HG02642 (cell line): Measurements from ENCODE around the gene ATG10.
"Not testable (repeated sequence)": the region's sequence is repeated elsewhere in the genome, so short reads cannot be mapped to it uniquely, and the experiment has no call there.

Experiments used
- ATAC-seq: cut with Tn5 transposase; IDR thresholded peaks from one replicate; pipeline ENCODE4 v1.9.1; 2021; ENCODE audit warnings: mild to moderate bottlenecking; ENCODE audit not compliant: unreplicated experiment, poor library complexity

The ATG10 gene

DNA sequence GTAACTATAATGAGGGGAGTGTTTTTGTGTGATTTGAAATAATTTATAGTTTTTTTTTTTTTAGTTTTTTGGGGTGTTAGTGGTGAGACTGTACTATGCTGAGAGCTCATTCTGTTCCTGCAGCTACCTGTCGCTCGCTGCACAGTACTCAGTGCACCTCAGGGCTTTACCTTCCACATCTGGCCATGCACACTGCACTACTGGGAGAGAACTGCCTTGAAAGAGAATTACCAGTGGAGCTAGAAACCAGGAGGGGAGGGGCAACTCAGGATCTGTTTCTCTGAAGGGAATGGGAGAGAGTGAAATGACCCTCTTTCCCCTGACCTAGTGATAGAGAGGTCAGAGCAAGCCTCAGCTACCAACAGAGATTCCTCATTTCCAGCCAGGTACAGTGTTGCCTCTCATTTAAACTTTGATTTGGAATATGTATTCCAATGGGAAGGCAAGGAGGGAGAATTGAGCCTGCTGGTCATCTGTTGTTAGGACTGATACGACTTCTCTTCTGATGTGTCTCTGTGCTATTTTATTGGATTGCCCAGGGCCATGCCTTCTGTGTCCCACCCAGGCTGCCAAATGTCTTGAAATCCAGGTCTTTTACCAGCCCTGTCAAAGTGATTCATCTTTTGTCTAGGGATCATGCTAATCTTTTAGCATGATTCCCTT lies 8.9 kb downstream of the ATG10 start:
- no peak for ATAC-seq

DNA sequence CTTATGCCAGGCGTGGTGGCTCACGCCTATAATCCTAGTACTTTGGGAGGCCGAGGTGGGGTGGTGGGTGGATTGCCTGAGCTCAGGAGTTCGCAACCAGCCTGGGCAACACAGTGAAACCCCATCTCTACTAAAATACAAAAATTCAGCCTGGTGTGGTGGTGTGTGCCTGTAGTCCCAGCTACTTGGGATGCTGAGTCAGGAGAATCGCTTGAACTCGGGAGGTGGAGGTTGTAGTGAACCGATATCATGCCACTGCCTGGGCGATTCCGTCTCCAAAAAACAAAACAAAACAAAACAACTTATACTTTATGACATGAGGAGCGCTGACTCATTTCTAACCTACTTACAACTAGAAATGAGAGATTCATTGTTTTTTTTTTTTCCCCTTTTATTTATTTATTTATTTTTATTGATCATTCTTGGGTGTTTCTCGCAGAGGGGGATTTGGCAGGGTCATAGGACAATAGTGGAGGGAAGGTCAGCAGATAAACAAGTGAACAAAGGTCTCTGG lies 10.4 kb downstream of the ATG10 start:
- not testable (repeated sequence) for ATAC-seq

DNA sequence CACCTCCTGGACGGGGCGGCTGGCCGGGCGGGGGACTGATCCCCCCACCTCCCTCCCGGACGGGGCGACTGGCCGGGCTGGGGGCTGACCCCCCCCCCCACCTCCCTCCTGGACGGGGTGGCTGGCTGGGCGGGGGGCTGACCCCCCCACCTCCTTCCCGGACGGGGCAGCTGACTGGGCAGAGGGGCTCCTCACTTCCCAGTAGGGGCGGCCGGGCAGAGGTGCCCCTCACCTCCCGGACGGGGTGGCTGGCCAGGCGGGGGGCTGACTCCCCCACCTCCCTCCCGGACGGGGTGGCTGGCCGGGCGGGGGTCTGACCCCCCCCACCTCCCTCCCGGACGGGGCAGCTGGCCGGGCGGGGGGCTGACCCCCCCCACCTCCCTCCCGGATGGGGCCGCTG lies 11.3 kb downstream of the ATG10 start:
- not testable (repeated sequence) for ATAC-seq

DNA sequence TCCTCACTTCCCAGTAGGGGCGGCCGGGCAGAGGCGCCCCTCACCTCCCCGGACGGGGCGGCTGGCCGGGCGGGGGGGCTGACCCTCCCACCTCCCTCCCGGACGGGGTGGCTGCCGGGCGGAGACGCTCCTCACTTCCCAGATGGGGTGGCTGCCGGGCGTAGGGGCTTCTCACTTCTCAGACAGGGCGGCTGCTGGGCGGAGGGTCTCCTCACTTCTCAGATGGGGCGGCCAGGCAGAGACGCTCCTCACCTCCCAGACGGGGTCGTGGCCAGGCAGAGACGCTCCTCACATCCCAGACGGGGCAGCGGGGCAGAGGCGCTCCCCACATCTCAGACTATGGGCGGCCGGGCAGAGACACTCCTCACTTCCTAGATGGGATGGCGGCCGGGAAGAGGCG lies 11.7 kb downstream of the ATG10 start:
- ATAC-seq, result not testable (repeated sequence)

DNA sequence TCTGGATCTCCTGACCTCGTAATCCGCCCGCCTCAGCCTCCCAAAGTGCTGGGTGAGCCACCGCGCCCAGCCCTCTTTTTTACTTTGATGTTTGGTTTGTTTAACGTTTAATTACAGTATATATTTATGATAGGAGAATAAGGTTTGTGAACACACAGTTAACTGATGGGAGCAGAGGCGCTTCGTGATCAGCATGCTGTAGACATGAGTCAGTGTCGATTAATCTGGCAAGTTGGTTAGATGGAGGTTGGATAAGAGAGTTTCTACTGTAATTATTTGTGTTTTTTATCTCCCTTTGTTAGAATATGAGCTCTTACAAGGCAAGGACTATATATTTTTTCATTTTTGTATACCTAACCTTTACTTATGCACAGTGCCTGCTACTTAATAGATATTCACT lies 14.3 kb downstream of the ATG10 start:
- no peak for ATAC-seq

DNA sequence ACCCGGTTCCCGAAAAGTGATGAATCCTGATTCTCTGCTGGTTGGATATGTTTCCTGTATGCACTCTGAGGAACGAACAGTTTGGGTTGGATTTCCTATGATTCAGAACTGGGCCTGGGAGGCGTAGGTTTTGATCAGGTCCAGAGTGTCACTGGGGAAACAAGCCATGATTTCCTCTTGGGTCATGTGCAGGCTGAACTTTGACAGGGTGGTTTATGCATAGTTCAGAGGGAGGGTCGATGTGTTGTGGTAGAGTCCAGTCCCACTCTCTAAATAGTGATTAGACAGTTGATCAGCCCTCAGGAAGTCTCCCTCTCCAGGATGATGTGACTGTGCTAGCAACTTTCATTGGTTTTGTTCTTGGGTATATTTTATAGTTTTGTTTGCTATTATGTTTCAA lies 17.4 kb downstream of the ATG10 start:
- ATAC-seq, result no peak

DNA sequence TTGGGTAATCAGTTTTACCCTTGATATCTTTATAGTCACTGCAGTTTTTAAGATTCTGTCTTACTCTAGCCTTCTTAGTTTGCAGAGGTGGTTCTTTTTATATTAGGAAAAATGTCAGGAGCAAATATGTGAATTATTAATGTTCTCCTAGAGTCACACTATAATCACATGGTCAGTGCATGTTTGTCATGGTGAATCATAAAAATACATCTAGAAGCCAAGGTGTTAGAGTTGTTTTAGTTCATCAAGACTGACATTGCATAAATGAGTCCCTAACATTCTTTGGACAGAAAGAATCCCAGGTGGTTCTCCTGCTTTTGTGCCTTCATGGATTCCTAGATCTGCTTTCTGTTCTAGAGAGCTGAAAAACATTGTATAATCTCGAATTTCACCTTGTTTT lies 22.9 kb downstream of the ATG10 start:
- ATAC-seq, result no peak

DNA sequence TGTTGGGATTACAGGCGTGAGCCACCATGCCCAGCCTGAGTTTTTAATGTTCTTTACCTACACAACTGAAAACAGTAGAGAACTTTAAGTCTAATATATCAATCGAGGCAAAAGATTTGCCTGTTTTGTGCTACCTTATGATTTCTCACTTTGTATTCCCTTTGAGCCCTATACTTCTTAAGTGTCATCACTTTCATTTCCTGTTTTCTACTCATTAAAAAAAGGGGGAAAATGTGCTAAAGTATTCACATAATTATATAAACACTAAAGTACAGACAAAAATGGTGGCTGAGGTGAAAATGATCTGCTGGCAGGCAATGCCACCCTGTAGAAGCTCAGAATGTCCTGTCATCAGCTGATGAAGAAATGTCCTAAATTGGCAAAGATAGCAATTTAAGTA lies 23.6 kb downstream of the ATG10 start:
- no peak for ATAC-seq

DNA sequence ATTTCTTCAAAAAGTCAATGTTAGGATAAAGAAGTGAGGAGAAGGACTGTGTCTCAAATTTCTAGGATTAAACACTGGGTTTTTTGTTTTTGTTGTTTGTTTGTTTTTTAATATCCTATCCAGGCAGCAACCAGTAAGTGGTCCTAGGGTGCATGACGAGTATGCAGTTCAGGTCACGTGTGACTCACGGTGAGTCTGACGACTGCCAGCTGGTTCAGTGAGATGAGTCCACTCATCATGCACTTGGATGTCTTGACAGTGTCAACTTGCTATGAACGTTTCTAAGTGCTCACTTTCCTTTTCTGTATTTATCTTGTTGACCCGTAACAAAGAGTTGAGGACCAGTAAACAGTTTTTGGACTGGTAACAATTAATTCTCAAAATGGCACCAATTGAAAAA lies 32.7 kb downstream of the ATG10 start:
- ATAC-seq, result no peak

DNA sequence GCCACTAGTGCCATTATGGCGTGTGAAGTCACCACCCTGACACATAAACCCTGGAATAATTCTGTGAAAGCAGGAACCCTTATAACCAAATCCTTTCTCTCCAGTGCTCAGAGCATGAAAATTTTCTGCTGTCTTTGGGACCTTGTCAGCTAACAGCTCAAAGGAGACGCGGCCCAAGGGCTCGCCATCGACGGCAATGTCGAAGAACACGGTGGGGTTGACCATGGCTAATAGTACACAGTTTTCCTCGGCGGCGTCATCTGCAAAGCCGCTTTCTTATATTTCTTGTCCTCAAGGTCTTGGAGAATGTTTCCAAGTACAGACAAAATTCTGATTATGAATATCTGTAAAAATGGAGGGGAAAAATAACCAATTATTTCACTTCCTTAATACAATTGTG lies 38.0 kb downstream of the ATG10 start:
- ATAC-seq, result not testable (repeated sequence)

DNA sequence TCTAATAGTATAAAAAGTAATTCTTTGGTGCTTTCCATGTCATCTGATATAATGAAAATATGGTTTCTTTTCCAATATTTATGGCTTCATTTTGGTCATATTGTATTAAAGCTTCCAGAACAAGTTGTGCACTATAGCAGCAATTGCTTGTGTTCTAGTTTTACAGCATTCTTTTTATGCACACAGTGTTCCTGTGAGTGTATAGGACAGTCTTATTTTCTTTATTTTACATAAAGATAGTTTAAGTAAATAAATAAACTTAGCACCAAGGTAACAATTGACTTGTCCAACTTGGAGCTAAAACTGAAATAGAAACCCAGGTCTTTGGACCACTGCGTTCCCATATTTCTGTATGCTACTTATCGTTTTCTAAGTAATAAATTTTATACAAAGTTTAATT lies 38.9 kb downstream of the ATG10 start:
- ATAC-seq, result no peak

DNA sequence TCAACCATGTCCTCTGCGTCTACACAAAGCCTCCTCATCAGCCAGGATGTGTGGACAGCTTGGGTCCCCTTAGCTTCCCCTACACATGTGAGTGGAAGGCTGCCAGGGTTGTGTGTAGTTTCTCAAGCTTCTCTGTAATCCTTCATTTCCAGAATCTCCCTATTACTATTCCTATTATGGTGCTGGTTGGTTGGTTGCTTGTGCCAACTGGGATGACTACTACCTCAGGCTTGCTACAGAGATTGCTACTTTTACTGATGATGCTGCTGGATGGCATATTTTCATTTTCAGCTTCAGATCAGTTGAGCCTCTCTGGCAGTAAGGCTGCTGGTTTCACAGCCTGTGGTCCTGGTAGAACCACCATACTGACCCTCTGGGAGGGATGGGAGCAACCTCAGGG lies 39.9 kb downstream of the ATG10 start:
- no peak for ATAC-seq

DNA sequence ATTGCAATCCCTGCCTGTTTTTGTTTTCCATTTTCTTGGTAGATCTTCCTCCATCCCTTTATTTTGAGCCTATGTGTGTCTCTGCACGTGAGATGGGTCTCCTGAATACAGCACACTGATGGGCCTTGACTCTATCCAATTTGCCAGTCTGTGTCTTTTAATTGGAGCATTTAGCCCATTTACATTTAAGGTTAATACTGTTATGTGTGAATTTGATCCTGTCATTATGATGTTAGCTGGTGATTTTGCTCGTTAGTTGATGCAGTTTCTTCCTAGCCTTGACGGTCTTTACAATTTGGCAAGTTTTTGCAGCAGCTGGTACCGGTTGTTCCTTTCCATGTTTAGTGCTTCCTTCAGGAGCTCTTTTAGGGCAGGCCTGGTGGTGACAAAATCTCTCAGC lies 42.8 kb downstream of the ATG10 start:
- ATAC-seq, result not testable (repeated sequence)

DNA sequence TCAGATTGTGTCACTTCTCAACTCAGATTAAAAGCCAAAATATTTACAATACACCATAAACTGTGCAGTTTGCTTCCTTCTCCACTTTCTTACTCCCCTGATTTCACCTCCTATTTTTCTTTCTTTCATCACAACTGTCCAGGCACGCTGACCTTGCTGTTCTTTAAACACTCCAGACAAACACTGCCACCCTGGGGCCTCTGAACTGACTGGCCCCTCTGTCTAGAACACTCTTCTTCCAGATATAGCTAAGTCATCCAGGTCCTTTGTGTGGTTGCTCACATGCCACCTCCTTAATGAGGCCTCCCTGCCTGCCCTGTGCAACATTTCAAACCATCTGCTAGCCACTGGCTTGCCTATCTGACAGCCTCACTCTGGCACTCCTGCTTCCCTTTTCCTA lies 46.6 kb downstream of the ATG10 start:
- ATAC-seq, result no peak

DNA sequence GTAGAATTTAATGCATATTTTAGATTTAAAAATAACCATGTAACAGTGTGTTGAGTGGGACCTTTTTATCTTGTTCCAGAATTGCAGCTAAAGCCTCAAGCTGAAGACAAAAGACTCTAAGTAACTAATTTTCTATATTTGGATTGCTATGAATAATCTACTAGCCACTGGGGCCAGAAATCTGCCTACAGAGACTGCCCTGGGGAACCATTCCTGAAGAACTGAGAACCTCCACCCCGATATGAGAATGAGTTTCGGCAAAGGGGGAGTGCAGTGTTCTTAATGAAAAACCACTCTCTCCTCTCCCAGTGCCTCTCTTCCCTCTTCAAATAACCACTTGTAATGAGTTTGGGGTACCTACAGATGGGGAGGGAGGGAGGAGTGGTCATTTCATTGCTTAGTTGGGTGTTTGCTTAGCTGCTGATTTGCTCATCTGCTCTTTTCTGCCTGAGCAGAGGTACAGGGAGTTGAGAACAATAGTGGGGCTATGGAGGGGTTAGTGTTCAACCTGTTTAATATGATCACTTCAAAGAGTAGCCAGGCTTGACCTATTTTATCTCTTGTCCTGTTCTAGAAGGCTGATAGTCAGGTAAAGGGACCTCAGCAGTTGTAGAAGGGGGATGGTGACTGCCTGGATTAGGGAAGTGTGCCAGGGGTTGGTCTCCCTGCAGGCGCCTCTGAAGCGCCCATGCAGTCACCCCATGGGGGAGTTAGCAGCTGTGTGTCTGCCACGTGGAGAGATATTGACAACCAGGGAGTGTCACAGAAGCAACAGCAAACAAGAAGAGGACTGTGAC lies 47.7 kb downstream of the ATG10 start:
- no peak for ATAC-seq

DNA sequence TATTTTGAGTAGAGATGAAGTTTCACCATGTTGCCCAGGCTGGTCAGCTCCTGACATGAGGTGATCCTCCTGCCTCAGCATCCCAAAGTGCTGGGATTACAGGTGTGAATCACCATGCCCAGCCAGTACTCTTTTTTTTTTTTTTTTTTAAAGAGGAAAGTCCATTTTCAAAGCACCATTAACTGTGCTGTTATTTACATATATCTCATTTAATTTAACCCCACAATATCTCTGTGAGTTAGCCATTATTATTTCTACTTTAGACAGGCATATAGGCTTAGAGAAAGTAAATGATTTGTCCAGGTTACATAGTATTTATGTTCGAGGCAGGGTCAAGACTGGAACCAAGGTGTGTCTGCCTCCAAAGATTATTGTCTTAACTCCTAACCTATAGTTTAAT lies 50.7 kb downstream of the ATG10 start:
- ATAC-seq, result no peak

DNA sequence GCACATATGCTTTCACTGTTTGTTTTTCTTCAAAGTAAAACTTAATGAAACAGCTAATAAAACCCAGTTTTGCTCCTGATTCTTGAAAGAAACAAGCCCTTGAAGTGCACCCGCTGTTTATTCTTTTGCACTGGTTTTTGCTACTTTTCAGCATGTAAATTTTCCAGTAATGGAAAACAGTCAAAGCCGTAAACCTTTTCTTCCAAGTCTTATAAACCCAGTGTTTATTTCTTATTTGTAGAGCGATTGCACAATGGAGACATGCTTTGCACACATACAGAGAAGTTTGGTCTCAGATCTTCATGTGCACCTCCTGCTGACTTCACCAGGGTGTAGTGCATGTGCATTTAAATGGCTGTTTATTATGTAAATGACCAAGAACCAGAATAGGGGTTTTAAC lies 51.8 kb downstream of the ATG10 start:
- ATAC-seq, result no peak

DNA sequence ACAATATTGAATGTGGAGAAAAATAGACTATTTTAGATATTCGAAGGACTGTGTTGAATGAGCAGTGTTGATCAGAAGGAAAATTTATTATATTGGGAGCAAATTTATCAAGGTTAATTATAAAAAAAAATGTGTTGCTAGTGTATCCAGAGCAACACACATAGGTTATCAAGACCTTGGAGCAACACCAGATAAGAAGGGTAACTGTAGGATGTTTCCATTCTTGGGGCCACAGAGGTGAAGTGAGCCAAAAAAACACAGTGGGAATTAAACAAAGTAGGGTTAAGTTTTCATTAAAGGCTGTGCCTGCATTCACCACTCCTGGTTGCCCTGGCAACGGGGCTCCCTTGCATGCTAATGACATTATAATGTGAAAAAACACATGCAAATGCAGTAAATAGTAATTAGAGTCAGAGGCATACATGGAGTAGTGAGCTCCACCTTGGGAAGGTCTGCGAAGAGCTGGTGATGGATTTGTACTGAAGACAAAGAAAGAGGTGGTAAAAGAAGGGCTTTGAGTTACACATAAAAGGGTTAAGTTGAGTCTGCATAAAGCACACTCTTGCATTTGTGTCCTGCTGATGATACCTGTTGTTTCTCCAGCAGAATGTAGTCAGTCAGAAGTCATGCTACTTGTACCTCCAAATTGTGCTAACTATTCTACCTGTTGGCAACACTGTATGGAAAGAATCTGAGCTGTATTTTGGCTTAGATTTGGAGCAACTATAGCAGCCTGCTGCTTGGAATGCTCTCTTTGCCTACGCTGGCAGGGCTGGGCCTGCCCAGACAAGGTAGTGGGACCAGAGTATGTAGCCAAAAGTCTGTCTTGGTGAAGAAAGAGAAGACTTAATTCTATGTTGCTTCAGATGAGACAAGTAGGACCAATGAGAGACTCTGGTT lies 59.6 kb downstream of the ATG10 start:
- ATAC-seq, result no peak

DNA sequence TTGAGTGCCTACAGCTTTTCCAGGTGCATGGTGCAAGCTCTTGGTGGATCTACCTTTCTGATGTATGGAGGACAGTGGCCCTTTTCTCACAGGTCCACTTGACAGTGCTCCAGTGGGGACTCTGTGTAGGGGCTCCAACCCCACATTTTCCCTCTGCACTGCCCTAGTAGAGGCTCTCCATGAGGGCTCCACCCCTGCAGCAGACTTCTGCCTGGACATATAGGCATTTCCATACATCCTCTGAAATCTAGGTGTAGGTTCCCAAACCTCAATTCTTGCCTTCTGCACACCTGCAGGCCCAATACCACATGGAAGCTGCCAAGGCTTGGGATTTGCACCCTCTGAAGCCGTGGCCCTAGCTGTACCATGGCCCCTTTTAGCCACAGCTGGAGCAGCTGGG lies 71.1 kb downstream of the ATG10 start:
- ATAC-seq, result not testable (repeated sequence)

DNA sequence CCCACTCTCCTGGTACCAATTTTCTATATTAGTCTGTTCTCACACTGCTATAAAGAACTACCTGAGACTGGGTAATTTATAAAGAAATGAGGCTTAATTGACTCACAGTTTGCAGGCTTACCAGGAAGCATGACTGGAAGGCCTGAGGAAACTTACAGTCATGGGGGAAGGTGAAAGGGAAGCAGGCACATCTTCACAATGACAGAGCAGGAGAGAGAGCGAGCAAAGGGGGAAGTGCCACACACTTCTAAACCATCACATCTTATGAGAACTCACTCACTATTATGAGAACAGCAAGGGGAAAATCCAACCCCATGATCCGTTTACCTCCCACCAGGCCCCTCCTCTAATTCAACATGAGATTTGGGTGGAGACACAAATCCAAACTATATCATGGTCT lies 72.2 kb downstream of the ATG10 start:
- no peak for ATAC-seq
